Measurements from ENCODE around the gene OR4C5.
"Not testable (repeated sequence)": the region's sequence is repeated elsewhere in the genome, so short reads cannot be mapped to it uniquely, and the experiment has no call there.

Gene OR4C5

DNA sequence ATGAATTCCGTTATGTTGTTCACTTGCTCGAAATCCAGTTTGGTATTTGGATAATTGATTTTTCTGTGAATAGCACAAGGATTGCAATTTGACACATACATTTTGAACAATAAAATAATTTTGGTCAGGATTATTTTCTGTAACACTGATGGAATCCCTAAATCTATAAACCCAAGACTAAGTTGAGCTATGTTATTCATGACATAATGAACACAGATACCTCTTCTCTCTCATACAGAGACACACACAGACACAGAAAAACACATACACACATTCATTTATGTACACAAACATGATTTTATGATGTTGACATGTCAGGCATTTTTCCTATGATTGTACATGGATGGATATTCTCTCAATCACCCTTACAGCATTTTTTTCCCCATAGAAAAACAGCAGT, at the start of gene OR4C5:
TSS of gene OR4C5 (minus strand) at position 101 of the 400 bp plus-strand sequence. CDS start at position 101, 0 bp downstream.
- no peak for DNase-seq (ENCODE audit: low read depth)

DNA sequence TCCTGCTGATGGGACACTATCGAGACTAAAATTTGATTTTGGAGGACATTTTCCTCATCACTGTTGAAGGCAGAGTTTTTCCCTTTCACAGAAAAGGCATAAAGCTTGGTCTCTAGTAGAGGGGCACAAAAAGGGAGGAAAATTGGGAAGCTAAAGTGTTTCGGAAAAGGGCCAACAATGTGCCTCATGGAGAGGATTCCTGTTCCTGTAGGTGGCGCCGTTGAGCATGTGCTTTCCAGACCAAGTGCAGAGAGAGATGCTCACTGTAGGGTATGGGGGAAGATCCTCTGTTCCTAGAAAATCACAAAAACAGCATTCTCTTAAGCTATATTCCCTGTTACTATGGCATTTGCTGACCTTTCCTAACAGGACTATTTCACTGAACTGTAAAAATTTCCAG, 18.4 kb upstream of the OR4C5 start:
- DNase-seq (ENCODE audit: low read depth): no peak

DNA sequence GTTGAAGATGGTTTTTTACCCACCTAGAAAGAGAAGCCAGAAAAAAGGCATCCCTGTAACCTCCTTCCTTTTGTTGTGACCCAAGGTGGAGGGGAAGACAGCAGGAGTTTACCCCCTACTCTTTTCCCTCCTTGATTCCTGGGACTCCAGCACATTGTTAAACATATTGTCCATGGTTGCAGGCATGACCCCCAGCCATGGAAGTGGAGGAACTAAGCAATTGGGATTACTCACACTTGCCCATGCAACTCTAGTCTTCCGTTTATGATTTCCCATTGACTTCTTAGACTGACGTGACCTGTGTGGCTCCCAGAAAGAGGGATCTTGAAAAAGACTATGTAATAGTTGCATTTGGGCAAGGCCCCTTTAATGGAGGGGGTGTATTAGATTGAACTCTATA, 17.9 kb upstream of the OR4C5 start:
- DNase-seq (ENCODE audit: low read depth): not testable (repeated sequence)

- not testable (repeated sequence) for DNase-seq (ENCODE audit: low read depth)
Observed at GRCh38 chr11:48361289-48361688, 5.0 kb downstream of the OR4C5 start.

GRCh38 chr11:48354677-48355076, 11.6 kb downstream of the OR4C5 start:
- no peak for DNase-seq (ENCODE audit: low read depth)

GRCh38 chr11:48354013-48354412, 12.3 kb downstream of the OR4C5 start:
- DNase-seq (ENCODE audit: low read depth): no peak

- not testable (repeated sequence) for DNase-seq (ENCODE audit: low read depth)
Observed at GRCh38 chr11:48346286-48346685, 20.0 kb downstream of the OR4C5 start.

DNA sequence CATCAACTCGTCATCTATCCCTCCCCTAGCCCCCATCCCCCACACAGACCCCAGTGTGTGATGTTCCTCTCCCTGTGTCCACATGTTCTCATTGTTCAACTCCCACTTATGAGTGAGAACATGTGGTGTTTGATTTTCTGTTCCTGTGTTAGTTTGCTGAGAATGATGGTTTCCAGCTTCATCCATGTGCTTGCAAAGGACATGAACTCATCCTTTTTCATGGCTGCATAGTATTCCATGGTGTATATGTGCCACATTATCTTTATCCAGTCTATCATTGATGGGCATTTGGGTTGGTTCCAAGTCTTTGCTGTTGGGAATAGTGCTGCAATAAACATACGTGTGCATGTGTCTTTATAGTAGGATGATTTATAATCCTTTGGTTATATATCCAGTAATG, 23.8 kb downstream of the OR4C5 start:
- not testable (repeated sequence) for DNase-seq (ENCODE audit: low read depth)

DNA sequence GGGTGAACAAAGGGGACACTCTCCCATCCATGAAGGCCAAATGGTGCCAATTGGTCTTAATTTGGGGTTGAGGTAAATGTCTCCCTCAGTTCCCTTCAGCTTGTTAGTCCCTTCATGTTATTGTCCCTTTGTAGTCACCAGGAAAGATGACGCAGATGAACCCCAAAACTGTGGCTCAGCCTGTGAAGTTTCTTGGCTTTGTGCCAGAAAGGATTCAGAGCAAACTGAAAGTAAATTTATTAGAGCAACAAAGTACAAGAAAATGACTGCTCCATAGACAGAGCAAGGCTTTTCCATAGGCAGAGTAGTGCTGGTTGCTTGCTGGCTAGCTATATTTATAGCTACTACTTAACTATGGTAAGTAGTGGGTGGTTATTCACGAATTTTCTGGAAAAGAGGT, 24.8 kb downstream of the OR4C5 start:
- DNase-seq (ENCODE audit: low read depth): no peak

DNA sequence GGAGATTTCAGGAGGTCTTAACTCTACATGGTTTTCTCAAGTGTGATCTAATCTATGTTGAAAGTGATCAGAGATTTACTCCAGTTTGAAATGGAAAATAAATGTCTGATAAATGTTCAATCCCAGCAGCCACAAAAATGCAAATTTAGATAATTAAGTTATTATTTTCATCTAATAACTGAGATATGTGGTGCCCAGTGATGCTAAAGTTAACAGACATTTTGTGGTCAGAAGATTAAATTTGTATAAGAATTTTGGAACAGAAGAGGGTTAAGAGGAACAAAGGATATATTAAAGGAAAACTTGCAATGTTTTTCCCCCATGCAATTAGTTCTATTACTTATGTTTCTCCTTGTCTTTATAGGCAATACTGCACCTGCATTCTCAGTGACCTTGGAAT, 41.6 kb downstream of the OR4C5 start, which contains the start of gene OR4C3:
TSS of gene OR4C3 (plus strand) at position 301 of the 400 bp plus-strand sequence. CDS start 102 bp downstream, outside the sequence.
- DNase-seq (ENCODE audit: low read depth): not testable (repeated sequence)

DNA sequence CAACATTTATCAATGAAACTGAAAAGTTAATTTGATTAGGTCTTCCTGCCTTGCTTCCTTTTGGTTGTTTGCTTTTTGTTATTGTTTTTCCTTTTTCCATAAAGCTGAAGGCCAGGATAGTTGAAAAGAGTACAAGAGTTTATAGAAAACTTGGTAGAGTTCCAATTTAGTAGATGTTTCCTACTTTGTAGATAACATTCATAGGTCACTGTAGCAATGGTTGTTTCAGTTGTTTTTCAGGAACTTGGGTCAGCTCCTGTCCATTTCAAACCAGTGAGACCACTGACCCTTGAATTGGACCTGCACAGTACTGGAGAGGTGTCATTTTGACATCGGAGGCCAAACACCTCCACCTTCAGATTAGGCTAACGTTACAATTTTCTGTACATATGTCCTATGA, 46.5 kb downstream of the OR4C5 start:
- not testable (repeated sequence) for DNase-seq (ENCODE audit: low read depth)

Measured in stimulated activated CD8-positive, alpha-beta memory T cell treated with anti-CD3 and anti-CD28 coated beads, Interleukin-12 subunit alpha, Interleukin-12 subunit beta, amount 100 ng/mL, for 1 hour (primary cell).